ENCODE measurements around the gene PRRT4. TPM values are rescaled to one million over a fixed set of nuclear protein-coding genes. Genes with fewer than 3 reads are reported as not detected.

PRRT4 gene
- total and polyA plus RNA-seq, 2 of the 4 experiments (the other 2 are of a cell fraction): not detected

GRCh38 chr7:128351296-128352152, 10.0 kb downstream of the PRRT4 start:
- Histone ChIP-seq H3K18ac (ENCODE audit: low read depth, low read length) (no peak overlapping the region), H3K36me3 (ENCODE audit: control insufficient read depth, insufficient read depth, low read length) (no peaks in the 10 kb centered on the region), H2BK15ac (ENCODE audit: low read depth, low read length) (no peak overlapping the region), H3K9me3 (ENCODE audit: control insufficient read depth, insufficient read depth, low read length) (no peaks in the 10 kb centered on the region), H3K14ac (replicated peaks; ENCODE audit: low read depth, low read length) (no peak overlapping the region), H3K4me1 (ENCODE audit: control insufficient read depth, insufficient read depth, low read length) (no peaks in the 10 kb centered on the region), H2BK120ac (ENCODE audit: low read depth, low read length) (no peak overlapping the region), H3K27me3 (ENCODE audit: control insufficient read depth, insufficient read depth, low read length) (peaks cover 76% of the 10 kb centered on the region), H2BK5ac (ENCODE audit: low read depth, low read length, poor library complexity, severe bottlenecking) (no peak overlapping the region), H3K9me1 (ENCODE audit: insufficient read depth, low read length) (no peaks in the 10 kb centered on the region), H3K23ac (ENCODE audit: low read depth, low read length) (no peak overlapping the region), H4K5ac (ENCODE audit: low read depth, low read length) (no peak overlapping the region), H2AK5ac (ENCODE audit: low read depth, low read length) (no peak overlapping the region), H4K91ac (ENCODE audit: insufficient read depth, low read depth, low read length) (no peak overlapping the region), H2AK9ac (replicated peaks; ENCODE audit: low read depth, low read length, poor library complexity) (no peak overlapping the region), H3K9ac (ENCODE audit: low read depth, low read length) (no peak overlapping the region), H3K4me2 (ENCODE audit: low read depth, low read length) (no peak overlapping the region), H2BK20ac (ENCODE audit: low read depth, low read length) (no peak overlapping the region), H2AFZ (replicated peaks; ENCODE audit: low read length, poor library complexity) (peak overlapping the region; percentile 71), H3K27ac (ENCODE audit: insufficient read depth, low read length) (no peak overlapping the region), H3K56ac (ENCODE audit: extremely low read depth, insufficient read depth, low read length) (no peak overlapping the region), H3K4me3 (ENCODE audit: insufficient read depth, low read depth, low read length) (no peak overlapping the region), H4K20me1 (ENCODE audit: insufficient read depth, low read length) (no peaks in the 10 kb centered on the region), H3K79me1 (ENCODE audit: low read depth in 1 of 2, low read length in 2 of 2) (no peaks in the 10 kb centered on the region), H3K4ac (ENCODE audit: low read depth, low read length) (no peak overlapping the region), H4K8ac (ENCODE audit: low read depth in 2 of 2, low read length in 2 of 2) (no peak overlapping the region)
- BruUV-seq (replicated peaks): no TSS peak
- no peak for DNase-seq
- no peak for TF ChIP-seq BHLHE40 (IDR thresholded peaks at IDR 0.05; ENCODE audit: low read depth, low read length)
- in situ Hi-C loops (cut with MboI; ENCODE audit: low sequenced_read_pairs): no loop called here
- dilution Hi-C loops (cut with HindIII; ENCODE audit: low sequenced_read_pairs, unreplicated experiment): no loop called here
- POLR2A ChIA-PET (ENCODE audit: unreplicated experiment): no interaction called here
- intact Hi-C loops (cut with micrococcal nuclease): no loop called here
- ATAC-seq (ENCODE audit: low read depth): peak; percentile 28; the same call in 1 of the 2 replicates
- 24% methylated on average over 56 of the region's 97 CpGs; no CpG with 5 or more reads in 1 of the 2 experiments for WGBS, 2 experiments (ENCODE audit: extremely low coverage in 2 of 2, insufficient read length in 1 of 2)
- CTCF ChIA-PET: no interaction called here

All from IMR-90 (cell line).